Activated naive CD4-positive, alpha-beta T cell treated with anti-CD3 and anti-CD28 coated beads for 36 hours (primary cell): ENCODE measurements around the gene ELP6. TPM values are rescaled to one million over a fixed set of nuclear protein-coding genes. Genes with fewer than 3 reads are reported as not detected.

Source experiments
- CTCF ChIA-PET: fragments of 350-600 bp; sonication (Branson Sonifier 250); formaldehyde crosslinking; loops from one replicate; lab custom pipeline; 2021; ENCODE audit warnings: antibody characterized with exemption; lab: Charles Lee
- DNase-seq: peaks from one replicate; pipeline ENCODE4 v3.0.0-alpha.2; 2020
- H3K27ac Mint-ChIP-seq: one replicate; pipeline ENCODE4 v1.8.0; 2021; ENCODE audit warnings: mild to moderate bottlenecking, mixed read lengths
- H3K27me3 Mint-ChIP-seq: one replicate; pipeline ENCODE4 v1.8.0; 2021; ENCODE audit warnings: low read depth, mixed read lengths
- H3K36me3 Mint-ChIP-seq: one replicate; pipeline ENCODE4 v1.8.0; 2021; ENCODE audit warnings: low read depth, mixed read lengths
- H3K4me1 Mint-ChIP-seq: one replicate; pipeline ENCODE4 v1.8.0; 2021; ENCODE audit warnings: low read depth, mixed read lengths
- H3K4me3 Mint-ChIP-seq: one replicate; pipeline ENCODE4 v1.8.0; 2021; ENCODE audit warnings: mild to moderate bottlenecking, moderate library complexity, mixed read lengths
- H3K9me3 Mint-ChIP-seq: one replicate; pipeline ENCODE4 v1.8.0; 2021; ENCODE audit warnings: mixed read lengths
- intact Hi-C: fragments of 100-400 bp; cut with micrococcal nuclease; formaldehyde crosslinking; loops from one replicate; pipeline ENCODE4 v1.15.1; 2023
- total RNA-seq, 2 experiments: library from RNA; stranded (reverse); gene quantifications; one replicate each; pipeline ENCODE4 v1.2.3, GENCODE V29; 2021

Gene ELP6
- total RNA-seq, 2 experiments from 2014 or later, result 32.7 to 33.1 TPM

GRCh38 chr3:47455806-47456452, 57.6 kb downstream of the ELP6 start:
- H3K27me3 Mint-ChIP-seq, result no peaks in the 10 kb centered on the region
- peaks cover 12% of the 10 kb centered on the region for H3K36me3 Mint-ChIP-seq
- CTCF ChIA-PET, result no interaction called here

GRCh38 chr3:47452453-47453215, 60.9 kb downstream of the ELP6 start:
- no peak overlapping the region for H3K27ac Mint-ChIP-seq
- no peak for DNase-seq
- intact Hi-C loops, result no loop called here
- H3K4me1 Mint-ChIP-seq, result peaks cover 28% of the 10 kb centered on the region
- no peak overlapping the region for H3K4me3 Mint-ChIP-seq
- peaks cover 6% of the 10 kb centered on the region for H3K36me3 Mint-ChIP-seq
- H3K9me3 Mint-ChIP-seq, result peaks cover 4% of the 10 kb centered on the region
- H3K27me3 Mint-ChIP-seq, result no peaks in the 10 kb centered on the region
- CTCF ChIA-PET, result no interaction called here

More at GRCh38 chr3:47455806-47456452, 57.6 kb downstream of the ELP6 start:
- Mint-ChIP-seq H3K27ac (no peak overlapping the region), H3K9me3 (peaks cover 1% of the 10 kb centered on the region), H3K4me1 (peaks cover 31% of the 10 kb centered on the region), H3K4me3 (no peak overlapping the region)
- no peak for DNase-seq
- intact Hi-C loops, result no loop called here

Other genes with a start within 250 kb of the ELP6 start
- 1 to 10 TPM; 4.5 to 4.9 TPM for gene KIF9, start 230.9 kb downstream of the ELP6 start, total RNA-seq
- gene KLHL18, start 230.8 kb downstream of the ELP6 start, total RNA-seq, result 10 to 100 TPM; 20.7 to 21.6 TPM
- 10 to 100 TPM; 18.7 to 21.6 TPM for gene PTPN23, start 132.7 kb downstream of the ELP6 start, total RNA-seq
- gene SCAP, start 37.8 kb downstream of the ELP6 start, total RNA-seq, result 10 to 100 TPM; 31.6 to 34.7 TPM
- gene CSPG5, start 65.2 kb upstream of the ELP6 start, total RNA-seq, result under 1 TPM; 0.17 to 0.19 TPM